GM12878 (cell line): ENCODE measurements around the gene NFIX. TPM values are rescaled to one million over a fixed set of nuclear protein-coding genes. Genes with fewer than 3 reads are reported as not detected.

Experiments used
- CBX3 ChIP-seq: fragments of 200-600 bp; sonication (generic); IDR thresholded peaks from 2 replicates; pipeline ENCODE4 v1.6.1; 2016; ENCODE audit warnings: low read depth, borderline replicate concordance
- CEBPZ ChIP-seq: fragments of 150-350 bp; IDR thresholded peaks from 2 replicates; pipeline ENCODE4 v1.6.1; 2016; ENCODE audit warnings: low read depth, low read length
- CHD4 ChIP-seq: fragments of 200-600 bp; sonication (generic); IDR thresholded peaks from 2 replicates; pipeline ENCODE4 v1.6.1; 2016; ENCODE audit warnings: mild to moderate bottlenecking
- CTCF ChIP-seq, 3 experiments: IDR thresholded peaks in 2 of 3; conservative IDR thresholded peaks in 1 of 3; 2 replicates each; pipeline ENCODE4 v1.5.1; 2011; ENCODE audit warnings: low read depth in 3 of 3, low read length in 3 of 3, mild to moderate bottlenecking in 3 of 3, control low read depth in 2 of 3, moderate library complexity in 2 of 3, inconsistent platforms in 1 of 3, mixed read lengths in 1 of 3; ENCODE audit not compliant: control insufficient read depth in 2 of 3, insufficient read depth in 1 of 3; ENCODE audit errors: extremely low read depth in 1 of 3
- DPF2 ChIP-seq: fragments of 450-650 bp; IDR thresholded peaks from 2 replicates; pipeline ENCODE4 v1.6.1; 2017; ENCODE audit warnings: mild to moderate bottlenecking
- ETV6 ChIP-seq, 2 experiments: fragments of 450-650 bp in 1 of 2; IDR thresholded peaks in 1 of 2; conservative IDR thresholded peaks in 1 of 2; 2 replicates each; pipeline ENCODE4 v1.6.1; 2014; ENCODE audit warnings: antibody characterized with exemption in 1 of 2, borderline replicate concordance in 1 of 2, low read depth in 1 of 2, mild to moderate bottlenecking in 1 of 2, moderate library complexity in 1 of 2
- GABPA ChIP-seq: IDR thresholded peaks from 2 replicates; pipeline ENCODE4 v1.6.1; 2014; ENCODE audit warnings: antibody characterized with exemption, low read depth, mild to moderate bottlenecking, inconsistent platforms
- HDAC6 ChIP-seq: fragments of 200-600 bp; sonication (generic); IDR thresholded peaks from one replicate; pipeline ENCODE4 v1.8.0; 2017; ENCODE audit warnings: antibody characterized with exemption; ENCODE audit not compliant: unreplicated experiment
- KDM1A ChIP-seq: fragments of 200-600 bp; sonication (generic); IDR thresholded peaks from 2 replicates; pipeline ENCODE4 v1.6.1; 2016; ENCODE audit warnings: borderline replicate concordance
- NR2F1 ChIP-seq: fragments of 450-650 bp; conservative IDR thresholded peaks from 2 replicates; pipeline ENCODE4 v1.6.1; 2017; ENCODE audit warnings: mild to moderate bottlenecking
- PAX8 ChIP-seq: fragments of 450-650 bp; IDR thresholded peaks from 2 replicates; pipeline ENCODE4 v1.6.1; 2017; ENCODE audit warnings: mild to moderate bottlenecking, moderate library complexity
- PBX3 ChIP-seq: IDR thresholded peaks from 2 replicates; pipeline ENCODE4 v1.6.1; 2011; ENCODE audit warnings: mild to moderate bottlenecking, low read depth, low read length, moderate library complexity; ENCODE audit not compliant: insufficient replicate concordance
- RAD21 ChIP-seq: IDR thresholded peaks from 2 replicates; pipeline ENCODE4 v1.6.1; 2011; ENCODE audit warnings: mild to moderate bottlenecking, low read depth, low read length, moderate library complexity; ENCODE audit not compliant: insufficient read depth
- RBBP5 ChIP-seq: fragments of 200-600 bp; sonication (generic); conservative IDR thresholded peaks from 2 replicates; pipeline ENCODE4 v1.6.1; 2016
- RCOR1 ChIP-seq: conservative IDR thresholded peaks from 2 replicates; pipeline ENCODE4 v1.6.1; 2012; ENCODE audit warnings: low read depth, low read length, improper control_type of control experiment
- RUNX3 ChIP-seq: IDR thresholded peaks from 2 replicates; pipeline ENCODE4 v1.6.1; 2012; ENCODE audit warnings: low read length, inconsistent platforms
- SMARCA5 ChIP-seq: fragments of 450-650 bp; IDR thresholded peaks from 2 replicates; pipeline ENCODE4 v1.6.1; 2017; ENCODE audit warnings: mild to moderate bottlenecking
- TBL1XR1 ChIP-seq: IDR thresholded peaks from 2 replicates; pipeline ENCODE4 v1.6.1; 2012; ENCODE audit warnings: low read depth, low read length, improper control_type of control experiment
- TCF3 ChIP-seq: IDR thresholded peaks from 2 replicates; pipeline ENCODE4 v1.6.1; 2012; ENCODE audit warnings: low read depth, mild to moderate bottlenecking, low read length, borderline replicate concordance; ENCODE audit not compliant: insufficient read depth
- ZNF622 ChIP-seq: fragments of 450-650 bp; IDR thresholded peaks from 2 replicates; pipeline ENCODE4 v1.6.1; 2017; ENCODE audit warnings: mild to moderate bottlenecking, inconsistent platforms
- ZNF687 ChIP-seq: fragments of 450-650 bp; IDR thresholded peaks from 2 replicates; pipeline ENCODE4 v1.6.1; 2017; ENCODE audit warnings: mild to moderate bottlenecking, moderate library complexity
- polyA plus RNA-seq, 11 experiments: library from polyadenylated mRNA; depleted of rRNA in 4 of 11; unstranded in 6 of 11; stranded (reverse) in 5 of 11; fragments of >200 nt; fragmentation: Nextera tagmentation in 4 of 11; fragmentation: Illumina TruSeq in 1 of 11; extraction: Ambion mirVana in 4 of 11; extraction: Trizol in 1 of 11; gene quantifications; 1 replicate in 1 of 11; 2 replicates in 10 of 11; pipeline versions ENCODE4 v1.2.1 to v1.2.3, GENCODE V29; 2011 to 2016; ENCODE audit warnings: inconsistent platforms in 2 of 11, missing spikeins in 2 of 11, low read depth in 1 of 11
- total RNA-seq, 4 experiments: library from RNA; depleted of rRNA in 3 of 4; stranded (reverse); fragments of >200 nt in 3 of 4; fragmentation: Illumina TruSeq in 1 of 4; extraction: Trizol in 1 of 4; gene quantifications; 2 replicates each; pipeline versions ENCODE4 v1.2.1 to v1.2.3, GENCODE V29; 2013 to 2021

The NFIX gene
- total and polyA plus RNA-seq, 10 of the 15 experiments (the other 5 are each of a cell fraction or from before 2014, with no cell fraction given) = 0.02 to 2.2 (median 0.28) TPM

GRCh38 chr19:13122275-13122878, 127.1 kb downstream of the NFIX start (continued):
- TF ChIP-seq CTCF (IDR thresholded peaks at IDR 0.05 in 2 of 3, conservative IDR thresholded peaks at IDR 0.05 in 1 of 3; ENCODE audit: control insufficient read depth in 2 of 3, extremely low read depth in 1 of 3, insufficient read depth in 1 of 3, low read depth in 3 of 3, low read length in 3 of 3) = no peak
- no peak for TF ChIP-seq ETV6 (conservative IDR thresholded peaks at IDR 0.05 in 1 of 2, IDR thresholded peaks at IDR 0.05 in 1 of 2; ENCODE audit: borderline replicate concordance in 1 of 2, low read depth in 1 of 2)
- TF ChIP-seq KDM1A = no peak
- TF ChIP-seq ZNF687 = 0 out of 2 replicates have a peak, but pooled peaks have one; percentile 32
- no peak for TF ChIP-seq RBBP5
- TF ChIP-seq NR2F1 = peak; percentile 61; the same call in 1 of the 2 replicates
- no peak for TF ChIP-seq CBX3
- no peak for TF ChIP-seq HDAC6
- no peak for TF ChIP-seq TCF3
- no peak for TF ChIP-seq RAD21
- no peak for TF ChIP-seq GABPA
- TF ChIP-seq PBX3 = peak; percentile 64
- TF ChIP-seq RUNX3 = peak; percentile 59
- no peak for TF ChIP-seq SMARCA5
- no peak for TF ChIP-seq ZNF622
- no peak for TF ChIP-seq CHD4
- TF ChIP-seq DPF2 = no peak
- TF ChIP-seq TBL1XR1 = no peak; the same call in 1 of the 2 replicates
- TF ChIP-seq PAX8 = no peak
- TF ChIP-seq CEBPZ = no peak
- TF ChIP-seq RCOR1 = no peak
